HL-60/S4 treated with retinoic acid at 250 ng/mL for 4 days and 3 days (cell line): ENCODE measurements around the gene CGNL1.

Experiments used
- in situ Hi-C: fragments of 300-500 bp; cut with MboI; formaldehyde crosslinking; loops from 2 replicates; pipeline ENCODE4 v1.7.0; 2022; ENCODE audit warnings: low sequenced_read_pairs

The CGNL1 gene

DNA sequence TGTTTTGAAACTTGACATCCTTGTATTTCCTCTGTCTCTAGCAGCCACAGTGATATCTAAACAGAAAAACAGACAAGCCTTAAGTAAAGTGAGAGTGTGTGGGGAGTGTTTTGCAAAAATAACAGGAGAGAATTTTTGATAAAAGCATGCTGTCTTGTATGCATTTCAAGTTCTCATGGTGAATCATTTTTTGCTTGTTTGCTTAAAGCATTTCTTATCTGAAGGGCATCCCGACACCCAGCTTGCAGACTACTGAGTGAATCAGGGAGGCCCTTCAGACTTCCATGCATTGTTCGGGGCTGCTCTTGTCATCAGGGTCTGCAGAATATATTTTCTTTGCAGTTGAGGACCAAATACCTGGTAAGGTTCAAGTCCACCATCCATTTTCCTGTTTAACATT is 8.5 kb downstream of the CGNL1 start:
- in situ Hi-C loops: no loop called here

DNA sequence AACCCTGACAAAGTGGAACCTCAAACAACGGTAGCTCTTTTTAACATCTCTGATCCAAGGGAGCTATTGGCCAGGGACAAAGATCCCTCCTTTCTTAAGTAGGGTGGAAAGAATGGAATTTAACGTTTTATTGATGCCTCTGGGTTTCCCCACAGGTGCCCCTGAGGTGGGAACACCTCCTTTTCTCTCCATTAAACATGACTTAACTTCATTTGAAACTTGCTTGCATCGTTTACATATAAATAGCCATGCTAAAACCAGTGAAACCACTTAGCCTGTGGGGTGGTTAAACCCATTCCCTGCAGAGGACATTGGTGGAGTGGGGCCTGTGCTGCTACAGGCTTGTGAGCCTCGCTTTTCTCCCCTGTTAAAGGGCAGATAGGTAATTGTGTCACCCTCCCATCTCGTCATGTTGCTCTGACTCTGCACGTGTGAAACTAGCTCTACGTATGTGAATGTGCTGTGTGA is 9.7 kb downstream of the CGNL1 start:
- in situ Hi-C loops: no loop called here

DNA sequence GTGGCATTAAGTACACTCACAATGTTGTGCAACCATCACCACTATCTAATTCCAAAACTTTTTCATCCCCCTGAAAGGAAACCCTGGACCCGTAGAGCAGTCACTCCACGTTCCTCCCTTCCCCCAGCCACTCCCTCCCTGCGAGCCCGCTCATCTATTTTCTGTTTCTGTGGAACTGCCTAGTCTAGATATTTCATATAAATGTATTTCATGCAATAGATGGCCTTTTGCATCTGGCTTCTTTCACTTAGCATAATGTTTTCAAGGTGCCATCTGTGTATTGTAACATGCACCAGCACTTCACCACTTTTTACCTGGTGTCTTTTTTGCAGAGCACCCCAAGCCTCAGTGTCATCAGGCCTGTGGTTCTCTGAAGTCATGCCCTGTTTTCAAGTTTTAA is 10.7 kb downstream of the CGNL1 start:
- in situ Hi-C loops: no loop called here

DNA sequence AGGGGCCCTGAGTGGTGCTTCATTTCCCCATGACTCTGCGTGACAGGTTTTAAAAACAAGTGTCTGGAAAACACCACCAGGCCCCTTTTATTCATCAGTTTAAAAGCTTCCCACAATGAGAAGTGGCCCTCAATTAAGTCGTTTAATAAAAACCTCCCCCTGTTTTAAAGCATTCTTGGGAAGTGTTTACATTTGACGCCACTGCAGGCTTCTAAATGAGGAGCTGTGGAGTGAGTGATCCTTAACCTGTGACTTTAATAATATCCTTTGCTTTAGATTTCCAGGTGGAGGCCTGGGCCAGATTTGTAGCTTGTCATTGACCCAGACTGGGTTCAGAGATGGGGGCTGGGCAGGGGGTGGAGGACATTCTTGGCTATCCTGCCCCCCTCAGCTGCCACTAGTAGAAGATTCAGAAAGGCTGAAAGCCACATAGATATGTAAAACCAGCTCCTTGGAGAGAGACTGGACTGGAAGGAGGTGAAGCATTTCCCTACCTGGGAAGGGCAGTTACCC is 11.3 kb downstream of the CGNL1 start:
- in situ Hi-C loops: no loop called here

DNA sequence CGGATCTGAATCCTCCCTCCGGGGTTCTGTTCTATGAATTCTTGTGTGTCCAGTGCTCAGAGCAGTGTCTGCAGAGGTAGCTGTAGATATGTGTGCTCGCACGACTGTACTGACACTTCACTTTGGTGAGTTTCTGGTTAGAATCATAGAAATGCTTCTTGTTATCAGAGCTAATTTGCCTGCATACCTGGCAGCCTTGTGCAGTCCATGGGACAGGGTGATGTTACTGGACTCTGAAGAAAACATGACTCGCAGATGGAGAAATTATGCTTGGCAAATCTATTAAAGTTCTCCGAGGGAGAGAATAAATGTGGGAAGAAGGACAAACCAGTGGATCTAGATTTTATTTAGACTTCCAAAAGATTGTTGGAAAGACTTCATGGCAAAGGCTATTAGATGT is 12.2 kb downstream of the CGNL1 start:
- in situ Hi-C loops: no loop called here

DNA sequence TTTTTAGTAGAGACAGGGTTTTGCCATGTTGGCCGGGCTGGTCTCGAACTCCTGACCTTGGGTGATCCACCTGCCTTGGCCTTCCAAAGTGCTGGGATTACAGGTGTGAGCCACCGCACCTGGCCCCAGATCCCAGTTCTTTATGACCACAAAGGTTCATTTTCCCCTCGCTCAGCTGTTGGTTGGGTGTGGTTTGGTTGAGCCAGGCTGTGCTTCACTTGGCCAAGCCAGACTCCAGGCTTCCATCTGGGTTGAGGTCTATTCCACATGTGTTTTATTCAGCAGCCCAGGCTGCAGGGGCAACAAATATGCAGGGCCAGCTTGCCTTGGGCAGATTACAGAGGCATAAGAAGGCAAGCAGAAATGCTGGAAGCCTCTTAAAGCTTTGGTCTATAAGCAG is 13.7 kb downstream of the CGNL1 start:
- in situ Hi-C loops: no loop called here

DNA sequence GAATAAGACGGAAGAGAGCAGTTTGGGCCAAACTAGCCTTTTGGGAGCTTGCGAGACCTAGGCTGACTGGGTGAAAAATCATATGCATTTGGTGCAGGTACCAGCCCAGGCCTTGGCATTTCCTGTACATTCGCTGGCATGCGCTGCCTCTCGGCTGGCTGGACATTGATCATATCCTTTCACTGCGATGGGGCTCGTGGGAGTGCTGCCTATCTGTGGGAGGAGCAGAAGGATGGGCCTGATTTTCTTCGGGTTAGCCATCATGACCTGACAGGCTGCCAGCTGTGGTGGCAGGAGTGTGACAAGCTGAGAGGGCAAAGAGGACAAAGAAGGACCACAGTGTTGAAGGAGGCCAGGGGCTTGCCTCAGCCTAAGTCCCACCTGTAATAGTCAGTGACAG is 14.3 kb downstream of the CGNL1 start:
- in situ Hi-C loops: no loop called here

DNA sequence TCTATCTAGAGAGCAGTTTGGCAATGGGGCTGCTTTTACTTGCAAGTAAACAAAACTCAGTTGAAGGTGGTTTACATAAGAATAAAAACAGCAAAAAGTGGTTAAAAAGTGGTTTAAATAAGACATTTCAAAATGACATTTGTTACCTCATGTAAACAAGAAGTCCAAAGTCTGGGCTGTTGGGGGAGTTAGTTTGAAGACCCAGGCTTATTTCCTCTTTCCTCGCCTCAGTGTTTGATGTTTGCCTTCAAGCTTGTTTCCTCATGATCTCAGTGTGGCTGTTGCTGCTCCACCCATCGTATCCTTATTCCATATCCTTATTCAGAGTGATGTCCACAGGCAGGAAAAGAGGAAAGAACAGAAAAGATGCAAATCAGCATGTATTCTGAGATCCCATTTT is 15.2 kb downstream of the CGNL1 start:
- in situ Hi-C loops: no loop called here

DNA sequence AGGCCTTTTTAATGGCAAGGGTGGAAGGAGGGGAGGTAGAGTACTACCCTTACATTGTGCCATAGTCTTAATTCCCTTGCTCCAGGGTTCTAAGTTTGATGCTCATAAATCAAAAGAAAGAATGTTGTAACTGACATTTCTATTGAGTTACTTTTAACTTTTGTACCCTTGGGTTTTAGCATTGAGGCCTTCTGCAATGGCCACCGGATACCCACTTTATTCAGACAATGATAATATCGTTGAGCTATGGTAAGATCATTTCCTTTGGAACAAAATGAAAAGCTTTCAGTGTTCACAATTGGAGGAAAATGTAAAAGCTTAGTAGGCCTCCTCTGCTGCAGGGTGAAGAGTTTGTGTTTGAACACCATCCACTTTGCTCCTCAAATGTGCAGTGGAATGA is 16.8 kb downstream of the CGNL1 start:
- in situ Hi-C loops: no loop called here

DNA sequence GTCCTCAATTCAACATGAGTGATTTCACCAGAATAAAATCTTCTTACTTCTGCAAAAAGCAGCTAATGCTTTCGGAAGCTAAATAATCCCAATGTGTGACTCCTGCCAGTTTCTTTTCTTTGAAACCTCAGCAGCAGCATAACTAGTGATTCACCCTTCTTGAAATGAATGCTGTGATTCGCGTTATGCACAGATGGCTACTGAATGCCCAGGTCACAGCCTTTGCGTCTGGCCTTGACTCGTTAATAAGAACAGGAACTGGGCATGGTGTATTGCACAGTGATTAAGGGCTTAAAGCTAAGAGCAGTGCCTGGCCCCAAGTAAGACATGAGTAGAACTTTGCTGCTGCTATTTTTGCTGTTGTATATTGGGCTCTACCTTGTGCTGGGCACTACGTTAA is 19.0 kb downstream of the CGNL1 start:
- in situ Hi-C loops: no loop called here

DNA sequence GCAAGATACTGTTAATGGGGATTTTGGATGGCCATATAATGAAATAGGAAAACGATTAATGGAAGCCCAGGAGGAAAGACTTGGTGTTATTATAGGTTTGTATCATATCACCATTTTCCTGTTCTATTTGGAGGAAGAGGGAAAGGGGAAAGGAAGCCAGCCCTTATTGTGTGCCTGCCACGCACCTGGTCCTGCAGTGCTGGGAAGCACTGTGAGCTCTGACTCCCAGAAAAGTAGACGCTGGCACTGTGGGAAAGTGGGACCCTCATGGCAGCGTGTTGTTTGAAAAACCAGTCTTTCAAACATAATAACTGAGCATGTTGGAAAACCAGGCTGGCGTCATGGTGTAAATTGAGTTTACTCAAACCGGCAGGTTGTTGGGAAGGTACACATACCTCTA is 22.0 kb downstream of the CGNL1 start:
- in situ Hi-C loops: no loop called here

DNA sequence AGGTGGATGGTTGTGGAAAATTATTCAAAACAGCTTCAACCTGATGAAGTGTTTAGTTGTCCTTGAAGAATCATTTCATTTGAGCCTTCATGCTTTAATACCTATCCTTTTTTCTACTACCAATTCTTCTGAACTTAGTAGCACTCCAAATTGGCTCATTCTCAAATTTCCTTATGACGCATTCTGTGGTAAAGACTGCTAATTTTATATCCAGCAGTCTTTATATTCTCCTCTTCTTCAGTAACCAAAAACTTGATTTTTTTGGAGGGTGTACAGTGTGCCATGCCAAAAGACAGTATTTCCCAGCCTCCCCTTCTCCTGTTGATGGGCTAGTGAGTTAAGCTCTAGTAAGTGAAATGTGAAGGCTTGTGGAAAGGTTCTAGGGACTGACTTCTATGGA is 25.2 kb downstream of the CGNL1 start:
- in situ Hi-C loops: no loop called here

DNA sequence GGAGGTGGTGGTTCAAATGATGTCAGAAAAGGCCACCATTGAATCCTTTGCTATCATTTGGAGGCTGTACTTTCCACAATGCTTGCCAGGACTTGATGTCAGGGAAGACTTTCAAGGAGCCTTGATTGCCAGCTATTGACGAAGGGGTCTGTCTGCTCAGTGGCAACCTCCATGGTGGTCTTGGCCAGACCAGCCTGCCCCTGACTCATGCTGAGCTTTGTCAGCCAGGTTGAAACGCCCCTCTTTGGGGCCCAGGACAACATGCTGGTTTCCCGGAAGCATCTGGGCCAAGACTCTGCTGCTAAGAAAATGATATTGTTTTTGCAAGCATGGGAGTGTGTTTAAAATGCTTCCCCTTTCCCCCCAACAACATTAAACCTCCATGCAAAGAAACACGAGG is 26.7 kb downstream of the CGNL1 start:
- in situ Hi-C loops: no loop called here

DNA sequence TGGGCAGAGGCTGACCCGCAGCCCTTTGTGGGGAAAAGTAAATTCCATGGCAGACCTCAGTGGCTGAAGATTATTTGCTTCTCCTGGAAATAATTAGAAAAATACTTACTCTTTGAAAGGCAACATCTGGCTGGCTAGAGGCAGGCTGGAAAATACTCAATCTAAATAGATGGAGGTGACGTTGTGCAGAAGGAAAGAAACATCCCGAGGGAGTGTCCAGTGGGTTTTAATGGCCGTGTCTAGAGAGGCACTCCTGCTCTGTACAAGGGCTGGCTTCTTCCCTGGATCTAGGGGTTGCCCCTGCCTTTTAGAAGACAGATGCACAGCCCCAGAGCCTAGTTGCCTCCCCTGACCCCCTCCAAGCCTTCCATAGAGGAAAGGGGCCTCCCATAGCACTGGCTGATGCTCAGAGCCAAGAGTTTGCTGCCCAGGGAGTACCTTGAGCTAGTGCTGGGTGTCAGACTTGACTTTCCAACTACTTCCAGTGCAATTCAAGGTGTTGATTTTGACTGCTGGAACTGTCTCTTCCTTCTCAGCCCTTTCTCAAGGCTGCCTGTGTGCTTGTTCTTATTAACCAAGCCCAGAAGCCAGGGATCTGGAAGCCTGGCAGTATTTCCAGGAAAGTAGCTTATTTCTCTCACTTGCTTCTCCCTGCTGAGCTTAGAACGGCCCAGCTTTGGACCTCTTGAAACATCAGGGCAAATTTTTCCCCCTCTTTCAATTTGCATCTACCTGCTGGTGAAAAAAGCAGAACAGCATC is 27.4 kb downstream of the CGNL1 start:
- in situ Hi-C loops: no loop called here

DNA sequence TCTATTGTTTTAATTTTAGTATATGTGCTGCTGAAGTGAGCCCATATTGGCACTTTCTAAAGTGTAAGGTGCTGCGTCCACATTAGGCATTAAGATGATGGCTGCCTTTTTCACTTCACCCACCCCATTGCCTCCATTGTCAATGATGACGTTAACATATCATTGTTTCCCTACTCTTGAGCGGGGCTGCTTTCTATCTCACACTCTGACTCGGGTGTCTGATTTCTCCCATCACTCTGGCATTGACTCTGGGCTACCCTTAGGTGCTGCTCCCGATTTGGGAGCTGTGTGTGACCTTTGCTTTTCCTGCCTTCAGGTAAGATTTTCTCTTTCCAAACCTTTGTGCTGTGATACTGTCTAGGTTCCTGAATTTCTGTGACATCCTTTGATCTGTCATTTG is 28.8 kb downstream of the CGNL1 start:
- in situ Hi-C loops: no loop called here

DNA sequence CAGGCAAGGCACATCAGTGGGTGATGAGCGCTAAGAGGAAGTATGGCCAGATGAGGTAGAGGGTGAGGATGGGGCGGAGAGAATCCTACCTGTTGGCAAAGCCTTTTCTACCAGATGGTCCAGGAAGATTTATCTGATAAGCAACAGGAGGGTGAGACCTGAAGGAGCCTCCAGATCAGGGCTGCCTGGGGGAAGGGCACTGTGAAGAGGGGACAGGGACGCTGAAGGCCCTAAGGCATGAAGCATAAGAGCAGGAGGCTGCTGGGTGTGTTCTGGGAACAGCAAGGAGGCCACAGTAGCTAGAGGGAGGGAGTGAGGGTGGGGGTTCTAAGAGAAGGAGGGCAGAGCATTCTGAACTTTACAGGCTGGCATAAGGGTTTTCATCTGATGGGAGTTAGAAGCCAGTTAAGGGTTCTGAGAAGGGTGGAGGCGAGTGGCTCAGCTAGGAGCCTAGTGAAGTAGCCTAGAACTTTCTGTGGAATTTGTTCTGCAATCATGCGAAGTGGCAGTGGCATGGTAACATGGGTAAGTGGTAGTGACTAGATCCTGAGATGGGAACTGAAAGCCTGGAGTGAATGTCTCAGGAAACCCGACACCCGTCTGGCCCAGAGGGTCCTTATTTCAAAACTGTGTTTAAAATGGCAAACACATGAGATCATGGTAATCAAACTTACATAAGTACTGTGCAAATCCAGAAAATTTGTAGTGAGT is 29.9 kb downstream of the CGNL1 start:
- in situ Hi-C loops: no loop called here

DNA sequence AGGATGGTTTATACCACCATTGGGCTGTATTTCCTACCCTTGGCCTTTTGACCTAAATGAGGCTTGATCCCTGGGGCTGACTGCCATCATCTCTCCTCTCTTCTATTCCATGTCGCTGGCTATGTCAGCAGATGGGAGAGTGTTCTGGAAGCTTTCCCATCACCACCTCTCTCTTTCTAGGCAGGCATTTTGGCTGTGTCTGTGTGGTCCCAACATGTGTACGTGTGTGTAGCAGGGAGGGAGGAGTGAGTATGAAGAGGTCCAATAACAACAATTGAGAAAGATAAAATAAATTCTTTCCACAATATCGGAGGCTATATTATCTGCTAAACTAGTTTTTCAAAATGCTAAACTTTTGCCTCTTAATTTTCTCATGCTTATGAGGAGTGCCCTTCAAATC is 34.1 kb downstream of the CGNL1 start:
- in situ Hi-C loops: no loop called here

DNA sequence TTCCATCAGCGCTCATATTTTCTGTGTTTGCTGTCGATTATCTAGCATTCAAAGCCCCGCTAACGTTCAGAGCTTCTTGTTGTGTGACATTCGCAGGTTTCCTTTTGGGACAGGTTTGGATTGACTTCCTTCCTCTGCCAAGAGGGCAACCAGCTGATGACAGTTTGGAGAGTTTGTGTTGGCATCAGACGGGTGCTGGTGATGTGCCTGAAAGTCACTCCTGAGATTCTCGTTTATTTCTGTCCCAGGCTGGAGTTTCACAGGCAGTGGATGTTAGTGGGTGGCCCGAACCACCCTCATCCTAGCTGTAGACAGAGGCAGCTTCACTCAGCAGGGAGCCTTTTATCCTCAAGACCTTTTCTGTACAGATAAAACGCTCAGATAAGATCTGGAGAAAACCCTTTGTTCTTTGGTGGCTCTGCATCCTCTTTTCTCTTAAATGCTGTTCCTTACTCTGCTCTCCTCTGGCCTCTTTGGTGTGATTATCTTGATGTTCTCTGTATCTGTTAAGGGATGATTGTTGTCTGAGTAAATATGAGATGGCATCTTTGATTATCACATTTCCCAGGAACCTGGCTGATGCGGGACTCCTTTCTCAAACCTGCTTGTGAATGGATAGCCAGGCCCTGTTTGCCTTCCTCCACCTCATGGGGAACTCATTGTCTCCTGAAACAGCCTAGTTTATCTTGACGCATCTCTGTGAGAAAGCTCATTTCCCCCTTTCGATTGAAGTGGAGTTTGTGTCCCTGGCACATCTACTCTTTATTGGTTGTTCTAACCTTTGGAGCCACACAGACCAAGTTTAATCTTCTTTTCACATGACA is 35.9 kb downstream of the CGNL1 start:
- in situ Hi-C loops: no loop called here

DNA sequence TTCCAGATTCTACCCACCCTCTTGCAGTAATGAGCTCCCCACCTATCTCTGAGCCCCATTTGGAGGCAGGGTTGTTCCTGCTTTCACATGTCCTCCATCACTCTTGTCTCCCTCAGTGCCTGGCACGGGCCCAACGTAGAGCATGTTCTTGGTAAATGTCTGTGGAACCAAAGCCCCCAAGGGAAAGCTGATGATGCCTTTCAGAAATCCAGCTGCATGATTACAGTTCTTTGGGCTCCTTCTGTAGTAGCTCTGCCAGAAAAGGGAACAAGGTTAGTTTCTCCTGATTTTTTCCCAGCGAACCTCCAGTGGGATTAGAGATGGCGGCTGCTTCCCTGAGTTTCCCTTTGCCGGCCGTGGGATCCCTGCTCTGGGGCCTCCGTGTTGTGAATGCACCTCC is 39.3 kb downstream of the CGNL1 start:
- in situ Hi-C loops: no loop called here

DNA sequence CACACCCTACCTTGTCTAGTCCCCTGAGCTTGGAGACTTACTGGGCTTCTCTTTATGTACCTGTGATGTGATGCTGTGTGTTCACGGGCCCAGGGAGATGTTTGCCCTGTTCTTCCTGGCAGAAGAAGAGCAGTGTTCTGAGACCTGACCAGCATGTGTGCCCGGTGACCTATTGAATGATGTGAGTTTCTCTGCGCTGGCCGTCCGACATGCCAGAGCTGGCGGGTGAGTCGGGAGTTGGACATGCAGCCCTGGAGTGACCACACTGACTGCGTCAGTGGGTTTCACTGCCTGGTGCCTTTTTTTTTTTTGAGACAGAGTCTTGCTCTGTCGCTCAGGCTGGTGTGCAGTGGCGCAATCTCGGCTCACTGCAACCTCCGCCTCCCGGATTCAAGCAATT is 42.3 kb downstream of the CGNL1 start:
- in situ Hi-C loops: no loop called here

DNA sequence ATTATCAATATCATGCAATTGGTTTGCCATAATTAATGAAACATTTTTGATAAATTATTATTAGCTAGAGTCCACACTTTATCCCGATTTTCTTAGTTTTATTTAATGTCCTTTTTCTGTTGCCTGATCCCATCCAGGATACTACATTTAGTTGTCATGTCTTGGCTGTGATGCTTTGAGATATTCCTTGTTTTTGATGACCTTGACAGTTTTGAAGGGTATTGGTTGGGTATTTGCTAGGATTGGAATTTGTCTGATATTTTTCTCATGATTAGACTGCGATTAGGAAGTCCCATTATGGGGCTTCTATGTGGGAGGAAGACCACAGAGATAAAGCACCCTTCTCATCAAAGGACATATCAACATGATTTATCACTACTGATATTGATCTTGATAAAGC is 43.0 kb downstream of the CGNL1 start:
- in situ Hi-C loops: no loop called here
